SK-N-SH treated with all-trans-retinoic acid at 6 μM for 48 hours (cell line): Measurements from ENCODE around the gene GPATCH3.

Experiments
- ATAC-seq: fragments of 200-7000 bp; cut with Tn5 transposase; 3 replicates; pipeline ENCODE4 v1.9.1; 2020; ENCODE audit warnings: mild to moderate bottlenecking, moderate library complexity
- ARNTL ChIP-seq: fragments of 450-650 bp; formaldehyde crosslinking; IDR thresholded peaks from 2 replicates; pipeline ENCODE4 v1.5.0; 2020; ENCODE audit warnings: low read depth, mild to moderate bottlenecking, moderate library complexity, borderline replicate concordance
- BACH2 ChIP-seq: fragments of 250-450 bp; sonication (Bioruptor Pico); IDR thresholded peaks from 2 replicates; pipeline ENCODE4 v1.9.0; 2021; ENCODE audit warnings: mild to moderate bottlenecking, borderline replicate concordance
- CSDC2 ChIP-seq: fragments of 250-450 bp; sonication (Bioruptor Pico); IDR thresholded peaks from 2 replicates; pipeline ENCODE4 v1.5.0; 2020; ENCODE audit warnings: mild to moderate bottlenecking, moderate library complexity
- CSRNP3 ChIP-seq: fragments of 250-450 bp; sonication (Bioruptor Pico); IDR thresholded peaks from 2 replicates; pipeline ENCODE4 v1.5.1; 2021; ENCODE audit warnings: mild to moderate bottlenecking, moderate library complexity
- ESRRG ChIP-seq: fragments of 250-450 bp; sonication (Bioruptor Pico); IDR thresholded peaks from 2 replicates; pipeline ENCODE4 v1.6.1; 2021; ENCODE audit warnings: mild to moderate bottlenecking
- GLIS3 ChIP-seq: fragments of 250-450 bp; sonication (Bioruptor Pico); IDR thresholded peaks from 2 replicates; pipeline ENCODE4 v1.5.0; 2020; ENCODE audit warnings: mild to moderate bottlenecking, moderate library complexity
- ISL1 ChIP-seq: fragments of 250-450 bp; sonication (Bioruptor Pico); IDR thresholded peaks from 2 replicates; pipeline ENCODE4 v2.1.2; 2022; ENCODE audit warnings: mild to moderate bottlenecking, moderate library complexity
- OSR1 ChIP-seq: fragments of 250-450 bp; sonication (Bioruptor Pico); IDR thresholded peaks from 2 replicates; pipeline ENCODE4 v1.8.0; 2022; ENCODE audit warnings: moderate library complexity, mild to moderate bottlenecking, inconsistent platforms
- PPARA ChIP-seq: fragments of 250-450 bp; sonication (Bioruptor Pico); IDR thresholded peaks from 2 replicates; pipeline ENCODE4 v1.5.0; 2020; ENCODE audit warnings: mild to moderate bottlenecking, borderline replicate concordance
- SNAI2 ChIP-seq: fragments of 250-450 bp; sonication (Bioruptor Pico); IDR thresholded peaks from 2 replicates; pipeline ENCODE4 v1.5.0; 2020; ENCODE audit warnings: mild to moderate bottlenecking, moderate library complexity
- TCF4 ChIP-seq: fragments of 250-450 bp; sonication (Bioruptor Pico); IDR thresholded peaks from 2 replicates; pipeline ENCODE4 v1.8.0; 2021; ENCODE audit warnings: mild to moderate bottlenecking, moderate library complexity, borderline replicate concordance
- TOX ChIP-seq: fragments of 250-450 bp; sonication (Bioruptor Pico); IDR thresholded peaks from 2 replicates; pipeline ENCODE4 v1.8.0; 2021; ENCODE audit warnings: mild to moderate bottlenecking, moderate library complexity, borderline replicate concordance
- TSHZ2 ChIP-seq: fragments of 250-450 bp; sonication (Bioruptor Pico); IDR thresholded peaks from 2 replicates; pipeline ENCODE4 v1.5.0; 2020; ENCODE audit warnings: mild to moderate bottlenecking, moderate library complexity
- ZC3H10 ChIP-seq: fragments of 250-450 bp; sonication (Bioruptor Pico); IDR thresholded peaks from 2 replicates; pipeline ENCODE4 v1.5.1; 2021; ENCODE audit warnings: mild to moderate bottlenecking, moderate library complexity
- ZFP3 ChIP-seq: fragments of 250-450 bp; sonication (Bioruptor Pico); IDR thresholded peaks from 2 replicates; pipeline ENCODE4 v1.5.0; 2020; ENCODE audit warnings: mild to moderate bottlenecking, moderate library complexity
- ZFP30 ChIP-seq: fragments of 450-650 bp; formaldehyde crosslinking; IDR thresholded peaks from 2 replicates; pipeline ENCODE4 v1.5.0; 2022; ENCODE audit warnings: mild to moderate bottlenecking, moderate library complexity
- ZNF565 ChIP-seq: fragments of 450-650 bp; formaldehyde crosslinking; conservative IDR thresholded peaks from 2 replicates; pipeline ENCODE4 v1.5.0; 2020; ENCODE audit warnings: low read depth, mild to moderate bottlenecking, moderate library complexity
- ZNF70 ChIP-seq: fragments of 450-650 bp; formaldehyde crosslinking; IDR thresholded peaks from 2 replicates; pipeline ENCODE4 v1.5.0; 2020; ENCODE audit warnings: mild to moderate bottlenecking, moderate library complexity
- ZNF8 ChIP-seq: fragments of 450-650 bp; formaldehyde crosslinking; IDR thresholded peaks from 2 replicates; pipeline ENCODE4 v1.5.0; 2020; ENCODE audit warnings: mild to moderate bottlenecking, moderate library complexity
- TF ChIP-seq, protein P1 (sequence below): fragments of 250-450 bp; sonication (Bioruptor Pico); IDR thresholded peaks from 2 replicates; pipeline ENCODE4 v1.8.0; 2021; ENCODE audit warnings: low read depth, mild to moderate bottlenecking, moderate library complexity, borderline replicate concordance
- TF ChIP-seq, protein P2 (sequence below): fragments of 250-450 bp; sonication (Bioruptor Pico); IDR thresholded peaks from 2 replicates; pipeline ENCODE4 v1.5.1; 2020; ENCODE audit warnings: low read depth, mild to moderate bottlenecking, moderate library complexity
- TF ChIP-seq, protein P3 (sequence below): fragments of 250-450 bp; sonication (Bioruptor Pico); IDR thresholded peaks from 2 replicates; pipeline ENCODE4 v1.8.0; 2020; ENCODE audit warnings: mild to moderate bottlenecking, moderate library complexity, borderline replicate concordance

The GPATCH3 gene

DNA sequence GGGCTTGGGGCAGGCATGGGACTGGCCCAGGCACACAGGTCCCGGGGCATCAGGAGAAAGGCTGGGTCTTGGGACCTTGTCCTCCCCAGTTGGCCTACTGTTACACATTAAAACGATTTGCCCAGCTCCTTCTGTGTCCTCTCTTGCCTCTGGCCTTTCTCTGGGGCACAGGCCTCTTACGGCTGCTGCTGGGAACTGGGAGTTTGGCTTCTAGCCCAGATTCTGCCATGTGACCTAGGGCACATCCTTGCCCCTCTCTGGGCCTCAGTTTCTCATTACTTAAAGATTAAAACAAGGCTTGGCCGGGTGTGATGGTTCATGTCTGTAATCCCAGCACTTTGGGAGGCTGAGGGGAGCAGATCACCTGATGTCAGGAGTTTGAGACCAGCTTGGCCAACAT, 46.0 kb upstream of the GPATCH3 start:
- TF ChIP-seq TSHZ2 (CRISPR knock-in tag) (no peak), ZNF8 (CRISPR knock-in tag) (no peak), ZNF565 (CRISPR knock-in tag) (no peak), GLIS3 (no peak), ISL1 (CRISPR knock-in tag) (no peak), ZNF70 (CRISPR knock-in tag) (no peak), ZFP30 (CRISPR knock-in tag) (no peak), OSR1 (no peak), CSRNP3 (CRISPR knock-in tag) (no peak), TOX (CRISPR knock-in tag) (no peak), BACH2 (CRISPR knock-in tag) (no peak), ZFP3 (no peak), ARNTL (no peak), SNAI2 (CRISPR knock-in tag) (no peak), CSDC2 (CRISPR knock-in tag) (no peak), ZC3H10 (no peak)
- TF ChIP-seq, protein P1, sequence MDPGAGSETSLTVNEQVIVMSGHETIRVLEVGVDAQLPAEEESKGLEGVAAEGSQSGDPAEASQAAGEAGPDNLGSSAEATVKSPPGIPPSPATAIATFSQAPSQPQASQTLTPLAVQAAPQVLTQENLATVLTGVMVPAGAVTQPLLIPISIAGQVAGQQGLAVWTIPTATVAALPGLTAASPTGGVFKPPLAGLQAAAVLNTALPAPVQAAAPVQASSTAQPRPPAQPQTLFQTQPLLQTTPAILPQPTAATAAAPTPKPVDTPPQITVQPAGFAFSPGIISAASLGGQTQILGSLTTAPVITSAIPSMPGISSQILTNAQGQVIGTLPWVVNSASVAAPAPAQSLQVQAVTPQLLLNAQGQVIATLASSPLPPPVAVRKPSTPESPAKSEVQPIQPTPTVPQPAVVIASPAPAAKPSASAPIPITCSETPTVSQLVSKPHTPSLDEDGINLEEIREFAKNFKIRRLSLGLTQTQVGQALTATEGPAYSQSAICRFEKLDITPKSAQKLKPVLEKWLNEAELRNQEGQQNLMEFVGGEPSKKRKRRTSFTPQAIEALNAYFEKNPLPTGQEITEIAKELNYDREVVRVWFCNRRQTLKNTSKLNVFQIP (CRISPR knock-in tag) = no peak
- TF ChIP-seq, protein P2, sequence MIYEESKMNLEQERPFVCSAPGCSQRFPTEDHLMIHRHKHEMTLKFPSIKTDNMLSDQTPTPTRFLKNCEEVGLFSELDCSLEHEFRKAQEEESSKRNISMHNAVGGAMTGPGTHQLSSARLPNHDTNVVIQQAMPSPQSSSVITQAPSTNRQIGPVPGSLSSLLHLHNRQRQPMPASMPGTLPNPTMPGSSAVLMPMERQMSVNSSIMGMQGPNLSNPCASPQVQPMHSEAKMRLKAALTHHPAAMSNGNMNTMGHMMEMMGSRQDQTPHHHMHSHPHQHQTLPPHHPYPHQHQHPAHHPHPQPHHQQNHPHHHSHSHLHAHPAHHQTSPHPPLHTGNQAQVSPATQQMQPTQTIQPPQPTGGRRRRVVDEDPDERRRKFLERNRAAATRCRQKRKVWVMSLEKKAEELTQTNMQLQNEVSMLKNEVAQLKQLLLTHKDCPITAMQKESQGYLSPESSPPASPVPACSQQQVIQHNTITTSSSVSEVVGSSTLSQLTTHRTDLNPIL (CRISPR knock-in tag) = no peak
- TF ChIP-seq, protein P3, sequence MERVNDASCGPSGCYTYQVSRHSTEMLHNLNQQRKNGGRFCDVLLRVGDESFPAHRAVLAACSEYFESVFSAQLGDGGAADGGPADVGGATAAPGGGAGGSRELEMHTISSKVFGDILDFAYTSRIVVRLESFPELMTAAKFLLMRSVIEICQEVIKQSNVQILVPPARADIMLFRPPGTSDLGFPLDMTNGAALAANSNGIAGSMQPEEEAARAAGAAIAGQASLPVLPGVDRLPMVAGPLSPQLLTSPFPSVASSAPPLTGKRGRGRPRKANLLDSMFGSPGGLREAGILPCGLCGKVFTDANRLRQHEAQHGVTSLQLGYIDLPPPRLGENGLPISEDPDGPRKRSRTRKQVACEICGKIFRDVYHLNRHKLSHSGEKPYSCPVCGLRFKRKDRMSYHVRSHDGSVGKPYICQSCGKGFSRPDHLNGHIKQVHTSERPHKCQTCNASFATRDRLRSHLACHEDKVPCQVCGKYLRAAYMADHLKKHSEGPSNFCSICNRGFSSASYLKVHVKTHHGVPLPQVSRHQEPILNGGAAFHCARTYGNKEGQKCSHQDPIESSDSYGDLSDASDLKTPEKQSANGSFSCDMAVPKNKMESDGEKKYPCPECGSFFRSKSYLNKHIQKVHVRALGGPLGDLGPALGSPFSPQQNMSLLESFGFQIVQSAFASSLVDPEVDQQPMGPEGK (CRISPR knock-in tag) = no peak
- no peak for ATAC-seq

- ATAC-seq = no peak
- TF ChIP-seq ISL1 (CRISPR knock-in tag) (no peak), ZC3H10 (no peak), ZNF8 (CRISPR knock-in tag) (no peak), TOX (CRISPR knock-in tag) (no peak), GLIS3 (no peak), PPARA (CRISPR knock-in tag) (no peak), CSRNP3 (CRISPR knock-in tag) (no peak), ARNTL (no peak), CSDC2 (CRISPR knock-in tag) (no peak), SNAI2 (CRISPR knock-in tag) (no peak), ZFP3 (no peak), TCF4 (CRISPR knock-in tag) (no peak), ZFP30 (CRISPR knock-in tag) (no peak), OSR1 (no peak), ZNF70 (CRISPR knock-in tag) (no peak), ESRRG (CRISPR knock-in tag) (no peak), BACH2 (CRISPR knock-in tag) (no peak), ZNF565 (CRISPR knock-in tag) (no peak)
- TF ChIP-seq, protein P2 (CRISPR knock-in tag) = no peak
- TF ChIP-seq, protein P1 (CRISPR knock-in tag) = no peak
Measured at GRCh38 chr1:26945728-26946127, 45.5 kb upstream of the GPATCH3 start.
